AG09309 (cell line): ENCODE measurements around the gene PLEKHG5.

Experiments used
- DNase-seq: peaks from one replicate; pipeline ENCODE4 v3.0.0-alpha.2; 2010; ENCODE audit warnings: low read depth
- H3K4me3 ChIP-seq: 2 replicates; pipeline ENCODE4 v1.5.1; 2011; ENCODE audit warnings: mild to moderate bottlenecking, low read depth, low read length, moderate library complexity; ENCODE audit not compliant: control insufficient read depth
- TF ChIP-seq, protein P1 (sequence below): IDR thresholded peaks from 2 replicates; pipeline ENCODE4 v1.5.1; 2011; ENCODE audit warnings: mild to moderate bottlenecking, low read depth, low read length, inconsistent platforms; ENCODE audit not compliant: insufficient read depth, control insufficient read depth; ENCODE audit errors: missing control alignments

The PLEKHG5 gene

DNA sequence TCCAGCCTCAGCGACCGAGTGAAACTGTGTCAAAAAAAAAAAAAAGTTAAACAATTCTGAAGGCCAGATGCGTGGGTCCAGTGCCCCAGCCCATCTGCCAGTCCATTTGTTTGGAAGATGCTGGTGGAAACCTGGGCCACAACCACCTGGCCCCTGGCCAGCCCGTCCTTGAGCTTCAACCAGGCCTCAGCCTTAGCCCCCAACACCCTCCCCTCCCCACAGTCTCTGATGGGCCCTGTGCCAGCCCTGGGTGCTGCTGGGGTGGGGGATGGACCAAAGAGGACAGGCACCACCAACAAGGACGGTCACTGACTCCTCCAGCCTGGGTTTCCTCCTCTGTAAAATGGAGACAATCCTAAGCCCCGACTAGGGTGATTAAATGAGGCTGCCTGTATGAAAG, 19.6 kb upstream of the PLEKHG5 start:
- TF ChIP-seq, protein P1, sequence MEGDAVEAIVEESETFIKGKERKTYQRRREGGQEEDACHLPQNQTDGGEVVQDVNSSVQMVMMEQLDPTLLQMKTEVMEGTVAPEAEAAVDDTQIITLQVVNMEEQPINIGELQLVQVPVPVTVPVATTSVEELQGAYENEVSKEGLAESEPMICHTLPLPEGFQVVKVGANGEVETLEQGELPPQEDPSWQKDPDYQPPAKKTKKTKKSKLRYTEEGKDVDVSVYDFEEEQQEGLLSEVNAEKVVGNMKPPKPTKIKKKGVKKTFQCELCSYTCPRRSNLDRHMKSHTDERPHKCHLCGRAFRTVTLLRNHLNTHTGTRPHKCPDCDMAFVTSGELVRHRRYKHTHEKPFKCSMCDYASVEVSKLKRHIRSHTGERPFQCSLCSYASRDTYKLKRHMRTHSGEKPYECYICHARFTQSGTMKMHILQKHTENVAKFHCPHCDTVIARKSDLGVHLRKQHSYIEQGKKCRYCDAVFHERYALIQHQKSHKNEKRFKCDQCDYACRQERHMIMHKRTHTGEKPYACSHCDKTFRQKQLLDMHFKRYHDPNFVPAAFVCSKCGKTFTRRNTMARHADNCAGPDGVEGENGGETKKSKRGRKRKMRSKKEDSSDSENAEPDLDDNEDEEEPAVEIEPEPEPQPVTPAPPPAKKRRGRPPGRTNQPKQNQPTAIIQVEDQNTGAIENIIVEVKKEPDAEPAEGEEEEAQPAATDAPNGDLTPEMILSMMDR = no peak
- no peak for DNase-seq
- no peak overlapping the region for H3K4me3 ChIP-seq

DNA sequence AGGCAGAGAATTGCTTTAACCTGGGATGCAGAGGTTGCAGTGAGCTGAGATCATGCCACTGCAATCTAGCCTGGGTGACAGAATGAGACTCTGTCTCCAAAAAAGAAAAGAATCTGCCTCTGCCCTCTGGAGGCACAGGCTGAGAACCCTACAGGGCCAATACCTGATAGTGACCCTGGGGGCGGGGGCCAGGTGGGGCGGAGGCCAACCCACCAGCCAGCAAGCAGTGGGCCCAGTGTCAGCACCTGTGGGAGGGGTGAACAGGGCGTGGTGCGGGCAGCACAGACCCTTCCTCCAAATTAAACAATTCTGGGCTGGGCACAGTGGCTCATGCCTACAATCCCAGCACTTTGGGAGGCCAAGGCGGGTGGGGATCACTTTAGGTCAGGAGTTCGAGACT, 19.0 kb upstream of the PLEKHG5 start:
- TF ChIP-seq, protein P1 = no peak
- DNase-seq = no peak
- no peak overlapping the region for H3K4me3 ChIP-seq

DNA sequence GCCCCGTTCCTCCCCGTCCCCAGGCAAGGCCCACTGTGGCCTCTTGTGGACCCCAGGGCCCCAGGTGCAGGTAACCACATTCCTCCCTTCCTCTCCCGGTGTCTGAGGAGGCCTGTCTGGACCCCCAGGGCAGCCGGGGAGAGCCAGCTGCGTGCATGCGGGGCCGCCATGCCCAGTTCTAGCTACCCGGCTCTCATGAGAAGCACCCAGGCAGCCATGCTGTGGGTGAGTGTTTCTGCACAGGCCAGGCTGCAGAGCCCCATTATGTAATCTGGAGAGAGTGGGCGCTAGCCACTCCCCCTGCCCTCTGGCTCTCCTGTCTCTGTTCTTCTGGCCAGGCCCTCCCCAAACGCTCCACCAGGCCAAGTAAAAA, 18.4 kb upstream of the PLEKHG5 start:
- no peak overlapping the region for H3K4me3 ChIP-seq
- no peak for DNase-seq
- TF ChIP-seq, protein P1 = no peak

DNA sequence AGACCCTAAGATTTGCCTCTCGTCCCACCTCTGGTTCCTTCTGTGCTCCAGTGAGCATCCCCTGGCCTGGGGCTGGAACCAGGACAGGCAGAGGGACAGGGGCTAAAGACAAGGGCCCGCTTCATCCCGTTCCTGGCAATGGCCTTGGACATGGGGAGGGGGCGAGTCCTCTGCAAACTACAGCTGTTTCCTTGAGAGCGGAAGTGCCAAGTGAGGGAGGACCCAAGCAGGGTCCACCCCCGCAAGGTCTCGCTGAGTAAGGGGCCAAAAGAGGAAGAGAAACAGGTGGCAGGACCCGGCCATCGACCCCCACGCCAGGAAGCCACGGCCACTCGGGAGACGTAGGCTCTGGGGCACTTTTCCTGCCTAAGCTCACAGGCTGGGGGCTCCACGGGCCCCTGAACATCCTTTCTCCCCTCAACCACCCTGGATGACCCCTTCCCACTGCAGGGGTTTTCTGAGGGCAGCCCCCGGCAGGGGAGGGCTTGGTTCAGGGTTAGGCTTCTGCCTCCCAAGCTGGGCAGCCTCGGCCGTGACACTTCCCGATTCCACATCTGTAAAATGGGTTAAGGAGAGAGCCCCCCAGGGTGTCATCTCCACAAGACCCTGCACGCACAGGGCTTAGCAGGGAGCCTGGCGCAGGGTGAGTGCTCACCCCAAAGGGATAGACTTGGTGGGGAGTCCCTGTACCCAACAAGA, 17.9 kb upstream of the PLEKHG5 start:
- TF ChIP-seq, protein P1 = no peak
- no peak overlapping the region for H3K4me3 ChIP-seq
- no peak for DNase-seq

GRCh38 chr1:6508816-6509189, 17.3 kb upstream of the PLEKHG5 start:
- TF ChIP-seq, protein P1 = no peak
- DNase-seq = no peak
- no peak overlapping the region for H3K4me3 ChIP-seq

DNA sequence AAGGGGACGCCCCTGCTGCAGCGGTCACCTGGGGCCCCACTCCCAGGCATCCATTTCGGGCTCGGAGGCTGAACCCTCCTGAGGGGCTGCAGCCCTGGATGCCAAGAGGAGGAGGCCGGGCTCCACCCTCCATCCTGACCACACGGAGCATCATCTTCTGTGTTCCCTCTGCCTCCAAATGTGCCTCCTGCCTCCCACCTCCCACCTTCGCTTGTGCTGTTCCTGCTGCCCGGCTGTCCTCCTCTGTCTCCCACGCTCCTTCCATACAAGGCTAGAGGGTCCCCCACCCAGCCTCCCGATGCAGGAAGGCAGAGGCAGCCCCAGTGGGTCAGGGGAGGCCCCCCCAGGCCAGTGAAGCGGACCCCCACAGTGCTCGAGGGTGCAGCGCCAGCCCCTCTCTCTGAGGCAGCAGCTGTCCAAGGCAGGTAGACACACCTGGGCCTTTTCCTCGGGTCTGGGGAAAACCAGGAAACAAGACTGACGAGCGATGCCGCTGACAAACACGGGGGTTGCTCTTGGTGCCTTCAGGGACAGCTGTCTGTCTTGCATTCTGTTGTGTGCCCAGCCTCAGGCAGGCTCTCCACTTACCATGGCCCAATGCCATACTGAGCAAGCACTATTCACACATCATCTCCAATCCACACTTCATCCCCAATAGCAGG, 16.8 kb upstream of the PLEKHG5 start:
- TF ChIP-seq, protein P1 = no peak
- no peak for DNase-seq
- H3K4me3 ChIP-seq = no peak overlapping the region
